Measurements from ENCODE around the gene ABHD10.

Gene ABHD10

DNA sequence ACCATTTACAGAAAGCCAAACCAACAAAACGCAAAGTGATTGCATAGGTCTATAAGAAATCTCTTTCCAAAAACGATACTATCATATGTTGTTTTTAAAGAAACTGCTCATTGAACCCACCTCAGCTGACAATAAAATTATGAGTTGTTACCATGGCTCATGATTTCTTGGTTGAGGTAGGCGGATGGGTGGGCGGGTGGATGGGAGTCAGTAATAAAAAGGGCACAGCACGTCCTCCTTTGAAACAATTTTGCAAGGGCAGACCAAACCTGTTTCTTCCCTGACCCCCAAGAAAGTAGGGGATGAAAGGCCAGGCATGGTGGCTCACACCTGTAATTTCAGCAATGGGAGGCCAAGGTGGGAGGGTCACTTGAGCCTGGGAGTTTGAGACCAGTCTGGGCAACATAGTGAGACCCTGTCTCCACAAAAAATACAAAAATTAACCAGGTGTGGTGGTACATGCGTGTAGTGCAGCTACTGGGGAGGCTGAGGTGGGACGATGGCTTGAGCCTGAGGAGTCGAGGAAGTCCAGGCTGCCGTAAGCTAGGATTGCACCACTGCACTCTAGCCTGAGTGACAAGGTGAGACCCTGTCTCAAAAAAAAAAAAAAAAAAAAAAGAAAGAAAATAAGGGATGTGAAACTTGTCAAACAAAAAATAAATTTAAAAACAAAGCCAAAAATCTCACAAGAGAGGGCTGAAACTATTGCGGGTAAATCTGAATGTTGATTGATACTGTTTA, 2.1 kb downstream of the ABHD10 start:
- DNase-seq (ENCODE audit: low read depth) = no peak
- TF ChIP-seq, protein P1, sequence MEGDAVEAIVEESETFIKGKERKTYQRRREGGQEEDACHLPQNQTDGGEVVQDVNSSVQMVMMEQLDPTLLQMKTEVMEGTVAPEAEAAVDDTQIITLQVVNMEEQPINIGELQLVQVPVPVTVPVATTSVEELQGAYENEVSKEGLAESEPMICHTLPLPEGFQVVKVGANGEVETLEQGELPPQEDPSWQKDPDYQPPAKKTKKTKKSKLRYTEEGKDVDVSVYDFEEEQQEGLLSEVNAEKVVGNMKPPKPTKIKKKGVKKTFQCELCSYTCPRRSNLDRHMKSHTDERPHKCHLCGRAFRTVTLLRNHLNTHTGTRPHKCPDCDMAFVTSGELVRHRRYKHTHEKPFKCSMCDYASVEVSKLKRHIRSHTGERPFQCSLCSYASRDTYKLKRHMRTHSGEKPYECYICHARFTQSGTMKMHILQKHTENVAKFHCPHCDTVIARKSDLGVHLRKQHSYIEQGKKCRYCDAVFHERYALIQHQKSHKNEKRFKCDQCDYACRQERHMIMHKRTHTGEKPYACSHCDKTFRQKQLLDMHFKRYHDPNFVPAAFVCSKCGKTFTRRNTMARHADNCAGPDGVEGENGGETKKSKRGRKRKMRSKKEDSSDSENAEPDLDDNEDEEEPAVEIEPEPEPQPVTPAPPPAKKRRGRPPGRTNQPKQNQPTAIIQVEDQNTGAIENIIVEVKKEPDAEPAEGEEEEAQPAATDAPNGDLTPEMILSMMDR (IDR thresholded peaks at IDR 0.05; ENCODE audit: low read length, missing control alignments) = no peak
- H3K4me3 ChIP-seq (replicated peaks; ENCODE audit: low read depth, low read length) = no peak overlapping the region

DNA sequence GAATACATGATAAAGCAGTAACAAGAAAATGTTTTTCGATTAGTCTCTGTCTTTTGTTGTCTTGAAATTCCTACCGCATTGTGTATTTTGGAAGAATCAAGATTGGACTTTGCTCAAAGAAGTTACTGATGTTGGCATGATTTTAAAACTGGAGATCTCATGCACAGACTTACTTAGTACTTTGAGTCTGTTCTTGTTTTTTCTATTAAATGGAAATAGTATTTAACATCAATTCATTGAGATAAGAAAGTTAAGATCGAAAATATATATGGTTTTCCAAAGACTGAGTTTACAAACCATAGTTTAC, 2.6 kb downstream of the ABHD10 start:
- DNase-seq (ENCODE audit: low read depth) = no peak
- TF ChIP-seq, protein P1 (IDR thresholded peaks at IDR 0.05; ENCODE audit: low read length, missing control alignments) = no peak
- no peak overlapping the region for H3K4me3 ChIP-seq (replicated peaks; ENCODE audit: low read depth, low read length)

DNA sequence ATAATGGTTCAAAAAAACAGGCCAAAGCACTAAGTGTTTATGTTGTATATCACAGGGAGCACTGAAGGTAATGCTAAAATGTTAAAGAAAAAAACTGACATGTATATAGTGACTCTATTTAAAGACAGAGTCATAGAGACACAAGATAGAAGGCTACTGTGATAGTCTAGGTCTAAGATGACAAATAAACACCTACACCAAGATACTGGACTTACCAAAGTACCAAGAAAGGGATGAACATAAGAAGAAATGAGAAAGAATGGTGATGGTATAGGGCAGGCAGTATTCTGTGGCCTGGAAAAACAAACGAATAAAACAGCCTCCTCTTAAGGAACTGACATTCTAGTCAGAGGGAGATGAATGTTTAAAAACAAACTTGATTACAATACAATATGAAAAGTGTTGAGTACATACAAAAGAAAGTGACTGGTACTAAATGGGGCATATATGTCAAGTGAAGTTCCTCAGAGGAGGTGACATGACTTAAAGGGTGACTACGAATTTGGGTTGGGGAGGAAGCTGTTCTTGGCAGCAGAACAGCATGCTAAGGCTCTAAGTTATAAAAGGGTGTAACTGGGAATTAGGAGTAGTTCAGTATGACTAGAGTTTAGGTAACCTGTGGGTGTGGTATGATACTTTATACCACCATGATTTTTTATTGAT, 5.9 kb downstream of the ABHD10 start:
- no peak for DNase-seq (ENCODE audit: low read depth)

DNA sequence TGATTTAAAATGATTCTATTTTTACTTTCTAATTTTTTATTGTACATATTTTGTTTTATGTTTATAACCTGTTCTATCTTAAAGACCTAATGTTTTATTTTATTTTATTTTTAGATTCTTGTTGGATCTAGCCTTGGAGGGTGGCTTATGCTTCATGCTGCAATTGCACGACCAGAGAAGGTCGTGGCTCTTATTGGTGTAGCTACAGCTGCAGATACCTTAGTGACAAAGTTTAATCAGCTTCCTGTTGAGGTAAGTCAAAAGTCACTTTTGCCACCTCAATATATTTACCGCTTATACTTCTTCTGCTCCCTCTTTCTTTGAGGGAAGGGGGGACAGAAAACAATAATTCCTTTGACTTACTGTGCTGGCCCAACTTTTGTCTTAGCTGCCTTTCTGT, 8.0 kb downstream of the ABHD10 start:
- TF ChIP-seq, protein P1 (IDR thresholded peaks at IDR 0.05; ENCODE audit: low read length, missing control alignments) = no peak
- no peak overlapping the region for H3K4me3 ChIP-seq (replicated peaks; ENCODE audit: low read depth, low read length)
- no peak for DNase-seq (ENCODE audit: low read depth)

More for the DNA sequence above, 5.9 kb downstream of the ABHD10 start:
- TF ChIP-seq, protein P1 (IDR thresholded peaks at IDR 0.05; ENCODE audit: low read length, missing control alignments) = no peak
- no peak overlapping the region for H3K4me3 ChIP-seq (replicated peaks; ENCODE audit: low read depth, low read length)

DNA sequence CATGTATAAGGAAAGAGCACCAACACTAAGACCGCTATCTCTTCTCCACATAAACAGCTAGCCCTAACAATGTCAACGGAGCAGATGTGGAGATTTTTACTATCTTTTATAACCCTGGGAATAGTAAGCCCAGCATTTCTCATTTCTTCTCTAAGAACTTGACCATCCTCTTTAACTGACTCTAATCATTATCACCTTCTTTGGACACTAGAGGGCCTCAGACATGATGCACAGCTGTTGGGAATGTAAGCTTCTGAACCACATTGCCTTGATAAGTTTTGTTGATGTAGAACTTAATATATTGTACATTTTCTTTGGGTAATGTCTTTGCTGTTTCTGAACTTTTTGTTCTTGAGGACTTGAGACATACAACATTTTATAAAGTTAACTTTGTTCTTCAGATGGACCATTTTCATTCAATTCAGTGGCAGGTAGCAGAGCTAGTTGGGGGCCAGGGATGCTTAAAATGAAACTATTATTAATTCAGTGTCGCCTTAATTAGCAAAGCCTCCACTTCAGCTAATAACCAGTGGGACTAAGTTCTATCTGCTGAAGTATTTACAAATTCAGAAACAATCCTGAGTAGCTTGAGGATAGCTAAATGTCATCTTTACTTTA, 10.3 kb downstream of the ABHD10 start:
- TF ChIP-seq, protein P1 (IDR thresholded peaks at IDR 0.05; ENCODE audit: low read length, missing control alignments) = peak; percentile 87
- DNase-seq (ENCODE audit: low read depth) = peak; percentile 84

DNA sequence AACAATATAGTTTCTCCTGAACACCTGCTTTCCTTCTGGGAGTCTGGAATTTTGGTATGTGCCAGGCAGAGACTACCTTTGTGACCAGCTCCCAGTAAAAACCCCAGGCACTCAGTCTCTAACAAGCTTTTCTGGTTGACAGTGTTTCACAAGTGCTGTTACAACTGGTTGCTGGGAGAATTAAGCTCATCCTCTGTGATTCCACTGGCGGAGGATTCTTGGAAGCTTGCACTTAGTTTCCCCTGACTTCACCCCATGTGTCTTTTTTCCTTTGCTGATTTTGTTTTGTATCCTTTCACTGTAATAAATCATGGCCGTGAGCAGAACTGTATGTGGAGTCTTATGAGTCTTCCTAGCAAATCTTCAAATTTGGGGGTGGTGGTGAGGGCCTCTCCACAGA, 14.2 kb downstream of the ABHD10 start:
- no peak for DNase-seq (ENCODE audit: low read depth)
- TF ChIP-seq, protein P1 (IDR thresholded peaks at IDR 0.05; ENCODE audit: low read length, missing control alignments) = no peak
- H3K4me3 ChIP-seq (replicated peaks; ENCODE audit: low read depth, low read length) = no peak overlapping the region

More for the DNA sequence above, 10.3 kb downstream of the ABHD10 start:
- no peak overlapping the region for H3K4me3 ChIP-seq (replicated peaks; ENCODE audit: low read depth, low read length)
